GM10266 (cell line): ENCODE data around the gene CSTB.

ENCODE experiments used
- DNase-seq: peaks from one replicate; pipeline ENCODE4 v3.0.0; 2012; ENCODE audit errors: extremely low spot score
- CTCF ChIP-seq: IDR thresholded peaks from 2 replicates; pipeline ENCODE4 v1.5.1; 2012; ENCODE audit warnings: mild to moderate bottlenecking, low read depth; ENCODE audit not compliant: control insufficient read depth, insufficient read depth; ENCODE audit errors: missing control alignments

CSTB gene

GRCh38 chr21:43802713-43803313 lies 26.7 kb upstream of the CSTB start:
- no peak for TF ChIP-seq CTCF
- no peak for DNase-seq

- no peak for TF ChIP-seq CTCF
- no peak for DNase-seq
Measured at GRCh38 chr21:43801006-43801783, 25.1 kb upstream of the CSTB start.

GRCh38 chr21:43800566-43800965 lies 24.5 kb upstream of the CSTB start:
- no peak for DNase-seq
- no peak for TF ChIP-seq CTCF

- no peak for DNase-seq
- TF ChIP-seq CTCF: no peak
Measured at GRCh38 chr21:43800124-43800523, 24.0 kb upstream of the CSTB start.

GRCh38 chr21:43799301-43799840 lies 23.3 kb upstream of the CSTB start:
- TF ChIP-seq CTCF: no peak
- DNase-seq: no peak

GRCh38 chr21:43797925-43798715 lies 22.0 kb upstream of the CSTB start:
- no peak for DNase-seq
- TF ChIP-seq CTCF: no peak
